B cell (primary cell): ENCODE data around the gene NPPC. TPM values are rescaled to one million over a fixed set of nuclear protein-coding genes. Genes with fewer than 3 reads are reported as not detected.

Source experiments
- ATAC-seq: fragments of 200-7000 bp; cut with Tn5 transposase; one replicate; pipeline ENCODE4 v1.10.0; 2021; ENCODE audit warnings: low read depth, mild to moderate bottlenecking, moderate number of reproducible peaks, moderate library complexity
- CTCF ChIA-PET: fragments of 350-600 bp; sonication (Branson Sonifier 250); formaldehyde crosslinking; loops from one replicate; lab custom pipeline; 2021; ENCODE audit warnings: antibody characterized with exemption, inconsistent platforms; lab: Charles Lee
- POLR2A ChIA-PET: fragments of 350-600 bp; sonication (Branson Sonifier 250); formaldehyde crosslinking; loops from one replicate; lab custom pipeline; 2021; ENCODE audit warnings: antibody characterized with exemption; lab: Charles Lee
- DNase-seq: peaks from one replicate; pipeline ENCODE4 v3.0.0; 2013
- H2AFZ ChIP-seq: 2 replicates; pipeline ENCODE4 v1.6.1; 2012; ENCODE audit warnings: mild to moderate bottlenecking, low read depth, low read length; ENCODE audit not compliant: insufficient read depth, poor library complexity, severe bottlenecking
- H3K27ac ChIP-seq, 2 donors: 1 replicate in 1 of 2; 2 replicates in 1 of 2; pipeline ENCODE4 v1.5.1; 2012 to 2013; ENCODE audit warnings: low read length in 2 of 2, mild to moderate bottlenecking in 2 of 2, moderate library complexity in 1 of 2
- H3K27me3 ChIP-seq, 4 experiments: fragments of 200-600 bp in 1 of 4; sonication (generic) in 1 of 4; replicated peaks in 1 of 4; 1 replicate in 2 of 4; 2 replicates in 2 of 4; pipeline versions ENCODE4 v1.6.1 to v1.7.0; 2013 to 2016; ENCODE audit warnings: low read length in 3 of 4, mild to moderate bottlenecking in 2 of 4, mixed read lengths in 1 of 4, moderate library complexity in 1 of 4; ENCODE audit not compliant: insufficient read depth in 4 of 4, control insufficient read depth in 3 of 4; ENCODE audit errors: control extremely low read depth in 1 of 4
- H3K36me3 ChIP-seq, 2 experiments: replicated peaks in 1 of 2; 1 replicate in 1 of 2; 2 replicates in 1 of 2; pipeline versions ENCODE4 v1.6.1 to v1.7.1; 2013; ENCODE audit warnings: low read length in 1 of 2; ENCODE audit not compliant: insufficient read depth in 2 of 2, control insufficient read depth in 1 of 2; ENCODE audit errors: control extremely low read depth in 1 of 2, extremely low read depth in 1 of 2
- H3K4me1 ChIP-seq, 2 donors: fragments of 200-600 bp in 1 of 2; sonication (generic) in 1 of 2; 1 replicate in 1 of 2; 2 replicates in 1 of 2; pipeline versions ENCODE4 v1.5.1 to v1.6.1; 2013 to 2017; ENCODE audit warnings: low read length in 2 of 2; ENCODE audit not compliant: control insufficient read depth in 2 of 2, insufficient read depth in 2 of 2
- H3K4me2 ChIP-seq: replicated peaks from 2 replicates; pipeline ENCODE3; 2012; ENCODE audit warnings: mild to moderate bottlenecking, low read depth, low read length; ENCODE audit not compliant: poor library complexity, severe bottlenecking
- H3K4me3 ChIP-seq, 5 experiments: fragments of 200-600 bp in 1 of 5; sonication (generic) in 1 of 5; 1 replicate in 3 of 5; 2 replicates in 2 of 5; pipeline versions ENCODE4 v1.5.1 to v1.7.0; 2011 to 2016; ENCODE audit warnings: low read length in 4 of 5, mild to moderate bottlenecking in 4 of 5, low read depth in 2 of 5, control low read depth in 1 of 5, moderate library complexity in 1 of 5; ENCODE audit not compliant: insufficient read depth in 1 of 5; ENCODE audit errors: control extremely low read depth in 1 of 5, extremely low read depth in 1 of 5
- H3K79me2 ChIP-seq: fragments of 200-600 bp; sonication (generic); one replicate; pipeline ENCODE4 v1.6.0; 2016; ENCODE audit warnings: low read length; ENCODE audit not compliant: control insufficient read depth, insufficient read depth
- H3K9ac ChIP-seq: fragments of 200-600 bp; sonication (generic); 2 replicates; pipeline ENCODE4 v1.6.1; 2017; ENCODE audit warnings: mild to moderate bottlenecking, low read length, moderate library complexity
- H3K9me3 ChIP-seq, 3 donors: one replicate each; pipeline versions ENCODE4 v1.6.1 to v1.7.1; 2013; ENCODE audit warnings: low read length in 2 of 3; ENCODE audit not compliant: control insufficient read depth in 2 of 3, insufficient read depth in 1 of 3; ENCODE audit errors: control extremely low read depth in 1 of 3
- H4K20me1 ChIP-seq: 2 replicates; pipeline ENCODE4 v1.6.0; 2012; ENCODE audit warnings: mild to moderate bottlenecking, low read length; ENCODE audit not compliant: insufficient read depth, control insufficient read depth, poor library complexity, severe bottlenecking
- H3K27ac Mint-ChIP-seq: one replicate; pipeline ENCODE4 v1.8.0; 2021; ENCODE audit warnings: mixed read lengths
- H3K27me3 Mint-ChIP-seq: one replicate; pipeline ENCODE4 v1.8.0; 2021; ENCODE audit warnings: mixed read lengths
- H3K4me1 Mint-ChIP-seq: one replicate; pipeline ENCODE4 v1.8.0; 2021; ENCODE audit warnings: mixed read lengths
- H3K4me3 Mint-ChIP-seq: one replicate; pipeline ENCODE4 v1.8.0; 2021; ENCODE audit warnings: mixed read lengths
- H3K9me3 Mint-ChIP-seq: one replicate; pipeline ENCODE4 v1.8.0; 2022; ENCODE audit warnings: mixed read lengths; ENCODE audit not compliant: insufficient read depth
- EZH2 ChIP-seq: IDR thresholded peaks from 2 replicates; pipeline ENCODE4 v1.6.1; 2012; ENCODE audit warnings: borderline replicate concordance, low read depth, mild to moderate bottlenecking, moderate library complexity, low read length; ENCODE audit not compliant: insufficient read depth, poor library complexity, severe bottlenecking
- WGBS: methylation state at CpG from one replicate; pipeline ENCODE4 v1.1.5; 2013; ENCODE audit warnings: missing lambda C conversion rate; ENCODE audit not compliant: insufficient coverage; 5-methylcytosine and 5-hydroxymethylcytosine counted together
- intact Hi-C: fragments of 100-400 bp; cut with micrococcal nuclease; formaldehyde crosslinking; loops from one replicate; pipeline ENCODE4 v1.10.0; 2022
- polyA plus RNA-seq: library from polyadenylated mRNA; depleted of rRNA; stranded (reverse); fragments of >200 nt; gene quantifications from 2 replicates; pipeline ENCODE4 v1.2.3, GENCODE V29; 2012
- total RNA-seq, 2 donors: library from RNA; stranded (reverse); fragments of 120-200 nt in 1 of 2; gene quantifications; 1 replicate in 1 of 2; 2 replicates in 1 of 2; pipeline versions ENCODE4 v1.2.3 to v1.2.4, GENCODE V29; 2013 to 2022
- TF ChIP-seq, protein P1 (sequence below): fragments of 200-600 bp; IDR thresholded peaks from one replicate; pipeline ENCODE4 v1.8.0; 2022; ENCODE audit warnings: antibody characterized with exemption, mild to moderate bottlenecking

Gene NPPC
- total and polyA plus RNA-seq, 2 donors (not counting 1 experiment from before 2014, with no cell fraction given): 0.33 to 0.71 TPM

- WGBS: 100% methylated on average over 5 of the region's 8 CpGs
- Histone ChIP-seq H3K27me3 (peaks cover 0 to 5% (median 0%) of the 10 kb centered on the region in 4 experiments), H3K4me2 (no peak overlapping the region), H3K9ac (no peak overlapping the region), H3K4me3 (no peak overlapping the region), H3K27ac (no peak overlapping the region), H3K79me2 (peaks cover 6% of the 10 kb centered on the region), H3K4me1 (peaks cover 0 to 4% of the 10 kb centered on the region in 2 donors), H4K20me1 (no peaks in the 10 kb centered on the region), H2AFZ (no peak overlapping the region), H3K9me3 (peaks cover 0 to 2% (median 0%) of the 10 kb centered on the region in 3 donors), H3K36me3 (no peaks in the 10 kb centered on the region)
- ATAC-seq: no peak
- Mint-ChIP-seq H3K4me1 (peaks cover 3% of the 10 kb centered on the region), H3K9me3 (peaks cover 3% of the 10 kb centered on the region), H3K27me3 (peaks cover 18% of the 10 kb centered on the region), H3K4me3 (no peak overlapping the region), H3K27ac (no peak overlapping the region)
- CTCF ChIA-PET: no interaction called here
- POLR2A ChIA-PET: no interaction called here
- no peak for TF ChIP-seq EZH2
- TF ChIP-seq, protein P1, sequence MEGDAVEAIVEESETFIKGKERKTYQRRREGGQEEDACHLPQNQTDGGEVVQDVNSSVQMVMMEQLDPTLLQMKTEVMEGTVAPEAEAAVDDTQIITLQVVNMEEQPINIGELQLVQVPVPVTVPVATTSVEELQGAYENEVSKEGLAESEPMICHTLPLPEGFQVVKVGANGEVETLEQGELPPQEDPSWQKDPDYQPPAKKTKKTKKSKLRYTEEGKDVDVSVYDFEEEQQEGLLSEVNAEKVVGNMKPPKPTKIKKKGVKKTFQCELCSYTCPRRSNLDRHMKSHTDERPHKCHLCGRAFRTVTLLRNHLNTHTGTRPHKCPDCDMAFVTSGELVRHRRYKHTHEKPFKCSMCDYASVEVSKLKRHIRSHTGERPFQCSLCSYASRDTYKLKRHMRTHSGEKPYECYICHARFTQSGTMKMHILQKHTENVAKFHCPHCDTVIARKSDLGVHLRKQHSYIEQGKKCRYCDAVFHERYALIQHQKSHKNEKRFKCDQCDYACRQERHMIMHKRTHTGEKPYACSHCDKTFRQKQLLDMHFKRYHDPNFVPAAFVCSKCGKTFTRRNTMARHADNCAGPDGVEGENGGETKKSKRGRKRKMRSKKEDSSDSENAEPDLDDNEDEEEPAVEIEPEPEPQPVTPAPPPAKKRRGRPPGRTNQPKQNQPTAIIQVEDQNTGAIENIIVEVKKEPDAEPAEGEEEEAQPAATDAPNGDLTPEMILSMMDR: no peak
- intact Hi-C loops: no loop called here
- no peak for DNase-seq
Observed at GRCh38 chr2:231955758-231956472, 29.7 kb upstream of the NPPC start.

- intact Hi-C loops: no loop called here
- no CpG with 5 or more reads among the region's 2 CpGs for WGBS
- Histone ChIP-seq H3K27me3 (peaks cover 0 to 6% (median 0%) of the 10 kb centered on the region in 4 experiments), H3K27ac (no peak overlapping the region), H2AFZ (no peak overlapping the region), H3K9me3 (peaks cover 0 to 2% (median 0%) of the 10 kb centered on the region in 3 donors), H3K9ac (no peak overlapping the region), H3K79me2 (no peaks in the 10 kb centered on the region), H3K36me3 (no peaks in the 10 kb centered on the region), H3K4me1 (no peaks in the 10 kb centered on the region), H4K20me1 (no peaks in the 10 kb centered on the region), H3K4me2 (no peak overlapping the region), H3K4me3 (no peak overlapping the region)
- H3K27me3 Mint-ChIP-seq: peaks cover 23% of the 10 kb centered on the region
- H3K27ac Mint-ChIP-seq: no peak overlapping the region
- no peaks in the 10 kb centered on the region for H3K4me1 Mint-ChIP-seq
- H3K9me3 Mint-ChIP-seq: peaks cover 3% of the 10 kb centered on the region
- no peak for TF ChIP-seq EZH2
- TF ChIP-seq, protein P1: no peak
- ChIA-PET POLR2A (no interaction called here), CTCF (no interaction called here)
- no peak overlapping the region for H3K4me3 Mint-ChIP-seq
- DNase-seq (no peak), ATAC-seq (no peak)
Observed at GRCh38 chr2:231951452-231952035, 25.3 kb upstream of the NPPC start.
